ENCODE results near the gene PLPPR1. TPM values are rescaled to one million over a fixed set of nuclear protein-coding genes. Genes with fewer than 3 reads are reported as not detected.

PLPPR1 gene
- total RNA-seq (2014; rRNA removed; shearing (Covaris generic)) = not detected in 2 replicates

GRCh38 chr9:101028346-101029314 lies at the start of gene PLPPR1:
Gene PLPPR1 (plus strand): TSS chr9:101028727.

Small RNAs within 50 kb of the gene (small RNA-seq; reads per million reads assigned to genes)
- gene RF00322 = not detected

Measured in A375 (cell line).